CD8-positive, alpha-beta memory T cell (primary cell): Measurements from ENCODE around the gene PEX14. TPM values are rescaled to one million over a fixed set of nuclear protein-coding genes. Genes with fewer than 3 reads are reported as not detected.
A peak's percentile ranks its signal among the peaks of the same experiment; 100 is the strongest.

Experiments
- CTCF ChIA-PET: fragments of 350-600 bp; sonication (Branson Sonifier 250); formaldehyde crosslinking; loops from one replicate; lab custom pipeline; 2021; ENCODE audit warnings: antibody characterized with exemption; lab: Charles Lee
- POLR2A ChIA-PET: fragments of 350-600 bp; sonication (Branson Sonifier 250); formaldehyde crosslinking; loops from one replicate; lab custom pipeline; 2021; ENCODE audit warnings: antibody characterized with exemption; lab: Charles Lee
- DNase-seq, 5 donors: peaks; one replicate each; pipeline versions ENCODE4 v3.0.0 to v3.0.0-alpha.2; 2020 to 2022; ENCODE audit warnings: mixed read lengths in 1 of 5
- H3K27ac ChIP-seq: one replicate; pipeline ENCODE4 v1.7.0; 2013; ENCODE audit warnings: low read depth, mild to moderate bottlenecking, low read length, moderate library complexity
- H3K27me3 ChIP-seq: 2 replicates; pipeline ENCODE4 v1.7.0; 2013; ENCODE audit warnings: low read length, mild to moderate bottlenecking; ENCODE audit not compliant: insufficient read depth, poor library complexity, severe bottlenecking
- H3K36me3 ChIP-seq: 2 replicates; pipeline ENCODE4 v1.7.0; 2013; ENCODE audit warnings: mild to moderate bottlenecking, low read length, moderate library complexity; ENCODE audit not compliant: insufficient read depth
- H3K4me1 ChIP-seq: 2 replicates; pipeline ENCODE4 v1.7.0; 2013; ENCODE audit warnings: mild to moderate bottlenecking, low read length, moderate library complexity; ENCODE audit not compliant: insufficient read depth
- H3K4me3 ChIP-seq: 2 replicates; pipeline ENCODE4 v1.7.0; 2013; ENCODE audit warnings: mild to moderate bottlenecking, low read length
- H3K9me3 ChIP-seq: 2 replicates; pipeline ENCODE4 v1.7.0; 2013; ENCODE audit warnings: mild to moderate bottlenecking, low read length
- H3K27ac Mint-ChIP-seq, 8 donors: one replicate each; pipeline ENCODE4 v1.8.0; 2020 to 2021; ENCODE audit warnings: mixed read lengths in 8 of 8, mild to moderate bottlenecking in 6 of 8, inconsistent platforms in 3 of 8, moderate library complexity in 3 of 8
- H3K27me3 Mint-ChIP-seq, 2 donors: one replicate each; pipeline ENCODE4 v1.8.0; 2020 to 2021; ENCODE audit warnings: mixed read lengths in 2 of 2, mild to moderate bottlenecking in 1 of 2, moderate library complexity in 1 of 2
- H3K36me3 Mint-ChIP-seq, 3 donors: one replicate each; pipeline ENCODE4 v1.8.0; 2020 to 2021; ENCODE audit warnings: mixed read lengths in 3 of 3, inconsistent platforms in 1 of 3, mild to moderate bottlenecking in 1 of 3
- H3K4me1 Mint-ChIP-seq, 3 donors: one replicate each; pipeline ENCODE4 v1.8.0; 2020 to 2021; ENCODE audit warnings: mixed read lengths in 3 of 3, inconsistent platforms in 1 of 3, mild to moderate bottlenecking in 1 of 3
- H3K4me3 Mint-ChIP-seq, 7 donors: one replicate each; pipeline ENCODE4 v1.8.0; 2020 to 2021; ENCODE audit warnings: mixed read lengths in 7 of 7, mild to moderate bottlenecking in 6 of 7, moderate library complexity in 4 of 7, inconsistent platforms in 2 of 7
- H3K9me3 Mint-ChIP-seq, 5 donors: one replicate each; pipeline ENCODE4 v1.8.0; 2020 to 2022; ENCODE audit warnings: mixed read lengths in 5 of 5, mild to moderate bottlenecking in 3 of 5, moderate library complexity in 2 of 5, inconsistent platforms in 1 of 5
- polyA plus RNA-seq: library from polyadenylated mRNA; unstranded; fragments of 300-500 nt; fragmentation: Illumina TruSeq; gene quantifications from one replicate; pipeline ENCODE4 v1.2.3, GENCODE V29; 2021
- total RNA-seq, 2 experiments: library from RNA; stranded (reverse); gene quantifications; one replicate each; pipeline ENCODE4 v1.2.3, GENCODE V29; 2021

PEX14 gene
- total and polyA plus RNA-seq, 3 experiments from 2014 or later: 5.1 to 22.2 (median 18.2) TPM

DNA sequence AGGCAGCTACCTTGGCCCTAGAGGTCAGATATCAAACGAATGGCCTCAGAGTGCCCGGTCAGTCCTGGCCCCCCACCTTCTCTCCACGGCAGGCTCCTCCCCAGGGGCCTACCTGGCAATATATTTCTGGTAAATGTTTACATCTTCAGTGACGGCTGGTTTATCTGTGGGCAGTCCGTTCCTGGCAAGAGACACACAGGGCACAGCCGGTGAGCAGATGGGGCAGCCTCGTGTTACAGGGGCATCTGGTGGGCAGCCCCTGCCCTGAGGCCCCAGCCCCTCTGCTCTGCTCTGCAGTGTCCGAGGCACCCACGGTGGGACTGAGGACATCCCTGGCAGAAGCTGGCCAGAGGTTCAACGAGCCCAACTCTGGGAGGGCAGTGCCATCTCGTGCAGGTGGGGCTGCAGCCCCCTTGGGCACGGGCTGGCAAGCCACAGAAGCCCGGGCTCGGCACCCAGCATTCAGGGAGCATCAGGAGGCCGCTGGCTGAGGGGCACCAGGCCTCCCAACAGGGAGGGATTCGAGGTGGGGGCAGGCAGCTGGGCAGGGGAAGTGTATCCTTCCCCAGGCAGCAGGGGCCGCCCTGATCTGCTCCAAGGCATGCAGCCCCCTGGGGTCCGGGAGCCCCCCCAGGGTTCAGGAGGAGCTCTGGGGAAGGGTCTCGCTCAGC, 183.8 kb downstream of the PEX14 start:
- H3K4me3 ChIP-seq: no peak overlapping the region
- Mint-ChIP-seq H3K9me3 (no peaks in the 10 kb centered on the region), H3K4me3 (no peak overlapping the region), H3K27ac (no peak overlapping the region), H3K27me3 (no peaks in the 10 kb centered on the region), H3K4me1 (no peaks in the 10 kb centered on the region), H3K36me3 (peaks cover 0 to 40% (median 2%) of the 10 kb centered on the region in 3 donors)
- no peaks in the 10 kb centered on the region for H3K27me3 ChIP-seq
- H3K4me1 ChIP-seq: no peaks in the 10 kb centered on the region
- CTCF ChIA-PET: no interaction called here
- no peaks in the 10 kb centered on the region for H3K9me3 ChIP-seq
- DNase-seq: no peak
- H3K36me3 ChIP-seq: no peaks in the 10 kb centered on the region
- H3K27ac ChIP-seq: no peak overlapping the region
- POLR2A ChIA-PET: no interaction called here

- Histone ChIP-seq H3K4me1 (no peaks in the 10 kb centered on the region), H3K9me3 (no peaks in the 10 kb centered on the region), H3K27me3 (no peaks in the 10 kb centered on the region), H3K4me3 (no peak overlapping the region), H3K36me3 (no peaks in the 10 kb centered on the region), H3K27ac (no peak overlapping the region)
- Mint-ChIP-seq H3K4me1 (no peaks in the 10 kb centered on the region), H3K27me3 (no peaks in the 10 kb centered on the region), H3K36me3 (peaks cover 0 to 37% (median 0%) of the 10 kb centered on the region in 3 donors), H3K27ac (peak overlapping the region in 1 of 8 donors; percentile 44), H3K4me3 (no peak overlapping the region), H3K9me3 (no peaks in the 10 kb centered on the region)
- CTCF ChIA-PET: no interaction called here
- POLR2A ChIA-PET: no interaction called here
- no peak for DNase-seq
These were observed 184.5 kb downstream of the PEX14 start for GRCh38 chr1:10659218-10659617.

GRCh38 chr1:10659646-10660540, 185.1 kb downstream of the PEX14 start:
- Mint-ChIP-seq H3K4me3 (no peak overlapping the region), H3K36me3 (peaks cover 0 to 36% (median 0%) of the 10 kb centered on the region in 3 donors), H3K27me3 (no peaks in the 10 kb centered on the region), H3K9me3 (no peaks in the 10 kb centered on the region), H3K27ac (no peak overlapping the region), H3K4me1 (no peaks in the 10 kb centered on the region)
- Histone ChIP-seq H3K27ac (no peak overlapping the region), H3K4me3 (no peak overlapping the region), H3K4me1 (no peaks in the 10 kb centered on the region), H3K36me3 (no peaks in the 10 kb centered on the region), H3K9me3 (no peaks in the 10 kb centered on the region), H3K27me3 (no peaks in the 10 kb centered on the region)
- DNase-seq: no peak
- ChIA-PET CTCF (no interaction called here), POLR2A (no interaction called here)

DNA sequence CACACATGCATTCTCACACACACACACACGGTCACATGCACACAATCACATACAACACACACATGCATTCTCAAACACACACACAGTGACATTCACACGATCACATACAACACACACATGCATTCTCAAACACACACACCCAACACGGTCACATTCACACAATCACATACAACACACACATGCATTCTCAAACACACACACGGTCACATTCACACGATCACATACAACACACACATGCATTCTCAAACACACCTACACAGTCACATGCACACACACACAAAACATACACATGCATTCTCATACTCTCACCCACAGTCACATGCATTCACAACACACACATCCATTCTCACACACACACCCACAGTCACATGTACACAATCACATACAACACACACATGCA, 186.7 kb downstream of the PEX14 start:
- ChIA-PET POLR2A (no interaction called here), CTCF (no interaction called here)
- Histone ChIP-seq H3K36me3 (no peaks in the 10 kb centered on the region), H3K27ac (no peak overlapping the region), H3K9me3 (no peaks in the 10 kb centered on the region), H3K27me3 (no peaks in the 10 kb centered on the region), H3K4me3 (no peak overlapping the region), H3K4me1 (no peaks in the 10 kb centered on the region)
- Mint-ChIP-seq H3K36me3 (peaks cover 0 to 33% (median 1%) of the 10 kb centered on the region in 3 donors), H3K9me3 (no peaks in the 10 kb centered on the region), H3K27me3 (no peaks in the 10 kb centered on the region), H3K4me1 (no peaks in the 10 kb centered on the region), H3K4me3 (no peak overlapping the region), H3K27ac (no peak overlapping the region)
- no peak for DNase-seq

- H3K4me3 ChIP-seq: no peak overlapping the region
- Mint-ChIP-seq H3K36me3 (peaks cover 0 to 33% (median 1%) of the 10 kb centered on the region in 3 donors), H3K27ac (no peak overlapping the region), H3K9me3 (no peaks in the 10 kb centered on the region), H3K4me3 (no peak overlapping the region), H3K4me1 (no peaks in the 10 kb centered on the region), H3K27me3 (no peaks in the 10 kb centered on the region)
- no peaks in the 10 kb centered on the region for H3K9me3 ChIP-seq
- ChIA-PET CTCF (no interaction called here), POLR2A (no interaction called here)
- no peaks in the 10 kb centered on the region for H3K36me3 ChIP-seq
- no peaks in the 10 kb centered on the region for H3K27me3 ChIP-seq
- H3K4me1 ChIP-seq: no peaks in the 10 kb centered on the region
- H3K27ac ChIP-seq: no peak overlapping the region
- DNase-seq: no peak
These were observed 187.4 kb downstream of the PEX14 start for GRCh38 chr1:10662090-10662688.

DNA sequence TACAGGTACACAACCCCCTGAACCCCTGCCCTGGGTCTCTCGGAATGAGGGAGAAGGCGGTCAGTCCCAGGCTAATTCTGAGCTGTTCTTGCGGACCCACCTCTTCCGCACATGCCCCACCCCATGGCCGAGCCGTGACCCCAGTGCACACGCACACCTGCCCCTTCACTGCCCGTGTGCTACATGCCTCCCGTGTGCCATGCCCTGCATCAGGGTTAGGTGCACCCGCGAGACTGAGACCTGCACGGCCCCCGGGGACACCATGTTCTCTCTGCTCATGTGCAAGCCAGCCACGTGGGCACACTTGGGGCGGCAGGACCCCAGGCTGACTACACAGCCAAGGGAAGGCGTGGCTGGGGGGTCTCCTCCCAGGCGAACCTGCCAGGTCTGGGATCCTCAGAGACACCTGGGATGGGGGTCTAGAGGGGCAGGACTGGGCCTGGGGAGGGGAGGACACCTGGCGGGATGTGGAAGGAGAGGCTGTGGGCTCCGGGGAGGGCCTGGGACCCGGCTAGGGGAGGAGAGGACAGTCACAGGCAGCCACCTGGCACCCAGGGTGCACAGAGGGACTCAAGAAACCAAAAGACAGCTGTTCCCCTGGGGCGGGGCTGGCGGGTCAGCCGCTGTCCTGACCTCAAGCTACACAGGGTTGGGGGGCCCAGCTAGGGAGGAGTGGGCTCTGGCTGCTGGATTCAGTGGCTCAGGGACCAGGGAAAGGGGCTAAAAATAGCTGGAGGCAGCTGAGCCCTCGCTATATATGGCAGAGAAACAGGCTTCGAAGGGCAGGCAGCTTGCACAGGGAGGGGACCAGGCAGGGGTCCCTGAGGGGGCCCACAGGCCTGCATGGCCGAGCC, 188.3 kb downstream of the PEX14 start:
- no peaks in the 10 kb centered on the region for H3K4me1 Mint-ChIP-seq
- Histone ChIP-seq H3K36me3 (no peaks in the 10 kb centered on the region), H3K9me3 (no peaks in the 10 kb centered on the region), H3K27ac (no peak overlapping the region), H3K27me3 (no peaks in the 10 kb centered on the region), H3K4me3 (no peak overlapping the region), H3K4me1 (no peaks in the 10 kb centered on the region)
- H3K9me3 Mint-ChIP-seq: no peaks in the 10 kb centered on the region
- no peak overlapping the region for H3K4me3 Mint-ChIP-seq
- ChIA-PET CTCF (no interaction called here), POLR2A (no interaction called here)
- H3K27ac Mint-ChIP-seq: no peak overlapping the region
- peaks cover 0 to 31% (median 1%) of the 10 kb centered on the region in 3 donors for H3K36me3 Mint-ChIP-seq
- no peaks in the 10 kb centered on the region for H3K27me3 Mint-ChIP-seq
- no peak for DNase-seq

DNA sequence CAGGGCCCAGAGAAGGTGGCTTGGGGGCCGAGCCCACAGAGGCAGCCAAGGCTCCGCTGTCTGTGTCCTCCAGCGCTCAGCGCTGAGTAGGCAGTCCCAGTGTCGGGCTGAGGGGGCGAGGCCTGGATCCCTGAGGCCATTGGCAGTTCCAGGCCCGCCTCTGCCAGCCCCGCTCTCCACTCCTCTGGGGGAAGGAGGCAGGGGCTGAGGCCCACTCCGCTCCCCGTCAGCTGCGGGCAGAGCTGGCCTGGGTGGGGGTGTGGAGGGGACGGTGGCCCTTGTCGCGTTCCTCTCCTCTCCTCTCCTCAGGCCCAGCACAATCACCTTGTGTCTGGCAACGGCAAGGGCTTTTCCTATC, 188.9 kb downstream of the PEX14 start:
- no peak overlapping the region for H3K4me3 ChIP-seq
- H3K9me3 ChIP-seq: no peaks in the 10 kb centered on the region
- DNase-seq: no peak
- H3K4me1 ChIP-seq: no peaks in the 10 kb centered on the region
- H3K36me3 ChIP-seq: no peaks in the 10 kb centered on the region
- ChIA-PET CTCF (no interaction called here), POLR2A (no interaction called here)
- Mint-ChIP-seq H3K9me3 (no peaks in the 10 kb centered on the region), H3K4me3 (no peak overlapping the region), H3K36me3 (peaks cover 0 to 31% (median 1%) of the 10 kb centered on the region in 3 donors), H3K27ac (no peak overlapping the region), H3K27me3 (no peaks in the 10 kb centered on the region), H3K4me1 (no peaks in the 10 kb centered on the region)
- no peaks in the 10 kb centered on the region for H3K27me3 ChIP-seq
- H3K27ac ChIP-seq: no peak overlapping the region
